Germinal center (tissue), 1 donor: ENCODE measurements around the gene OTULINL.
A peak's percentile ranks its signal among the peaks of the same experiment; 100 is the strongest.

ENCODE experiments used
- DNase-seq: peaks from one replicate; pipeline ENCODE4 v3.0.0; 2012; ENCODE audit warnings: mixed read lengths, low spot score

The OTULINL gene

DNA sequence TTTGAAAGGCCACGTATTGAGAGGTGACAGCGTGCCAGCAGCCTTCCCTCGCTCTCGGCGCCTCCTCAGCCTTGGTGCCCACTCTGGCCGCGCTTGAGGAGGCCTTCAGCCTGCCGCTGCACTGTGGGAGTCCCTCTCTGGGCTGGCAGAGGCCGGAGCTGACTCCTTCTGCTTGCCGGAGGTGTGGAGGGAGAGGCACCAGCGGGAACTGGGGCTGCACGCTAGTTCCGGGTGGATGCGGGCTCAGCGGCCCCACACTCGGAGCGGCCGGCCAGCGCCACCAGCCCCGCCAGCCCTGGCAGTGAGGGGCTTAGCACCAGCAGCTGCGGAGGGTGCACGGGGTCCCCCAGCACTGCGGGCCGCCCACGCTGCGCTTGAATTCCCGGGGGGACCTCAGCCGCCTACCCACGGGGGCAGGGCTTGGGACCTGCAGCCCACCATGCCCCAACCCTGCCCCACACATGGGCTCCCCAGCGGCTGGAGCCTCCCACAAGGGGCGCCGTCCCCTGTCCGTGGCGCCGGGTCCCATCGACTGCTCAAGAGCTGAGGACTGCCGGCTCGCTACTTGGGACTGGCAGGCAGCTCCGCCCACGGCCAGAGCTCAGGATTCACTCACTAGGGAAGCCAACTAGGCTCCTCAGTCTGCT, 4.4 kb upstream of the OTULINL start:
- no peak for DNase-seq

- no peak for DNase-seq
Measured at GRCh38 chr5:14577971-14578370, 3.6 kb upstream of the OTULINL start.

DNA sequence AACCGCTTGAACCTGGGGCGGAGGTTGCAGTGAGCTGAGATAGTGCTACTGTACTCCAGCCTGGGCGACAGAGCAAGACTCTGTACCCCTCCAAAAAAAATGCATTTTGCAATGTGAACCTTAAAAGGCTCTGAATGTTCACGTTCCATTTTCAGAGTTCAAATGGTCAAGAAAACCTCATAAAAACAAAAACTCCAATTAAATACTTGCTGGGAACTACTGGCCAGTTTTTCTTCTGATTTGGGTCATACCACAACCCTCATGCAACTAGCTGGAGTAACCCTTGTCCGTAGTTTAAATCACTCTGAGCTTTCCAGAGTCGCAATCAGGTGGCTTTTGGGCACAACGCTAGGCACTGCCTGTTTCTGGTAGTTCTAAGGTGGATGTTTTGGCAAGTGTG, 2.3 kb upstream of the OTULINL start:
- DNase-seq = no peak

- no peak for DNase-seq
Measured at GRCh38 chr5:14579731-14580397, 1.7 kb upstream of the OTULINL start.

DNA sequence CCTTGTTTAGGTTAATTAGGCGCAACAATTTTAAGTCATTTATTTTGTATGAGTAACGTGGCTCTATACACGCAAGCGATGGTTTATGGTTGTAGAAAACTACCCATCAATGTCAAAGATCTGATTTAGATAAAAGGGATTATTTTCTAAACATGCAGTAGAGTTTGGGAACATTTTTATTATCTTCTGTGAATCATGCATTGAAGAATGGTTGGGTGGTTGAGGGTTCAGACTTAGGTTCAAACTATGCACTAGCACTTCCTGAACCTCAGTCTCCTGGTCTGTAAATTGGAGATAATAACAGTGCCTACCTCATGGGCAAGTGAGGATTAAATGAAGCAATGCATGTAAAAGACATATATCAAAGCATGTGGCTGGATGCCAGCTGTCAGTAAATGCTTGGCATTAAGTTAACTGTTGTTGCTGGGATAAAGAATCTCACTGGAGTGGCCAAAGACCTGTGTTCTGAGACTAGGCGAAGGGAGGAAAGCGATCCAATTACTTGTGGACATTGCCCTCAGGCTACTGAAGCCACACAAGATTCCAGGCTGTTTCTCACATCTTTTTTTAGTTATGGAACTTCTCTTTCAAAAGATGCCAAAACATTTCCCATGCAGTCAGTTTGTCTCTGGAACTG, 1.1 kb upstream of the OTULINL start:
- DNase-seq = no peak

DNA sequence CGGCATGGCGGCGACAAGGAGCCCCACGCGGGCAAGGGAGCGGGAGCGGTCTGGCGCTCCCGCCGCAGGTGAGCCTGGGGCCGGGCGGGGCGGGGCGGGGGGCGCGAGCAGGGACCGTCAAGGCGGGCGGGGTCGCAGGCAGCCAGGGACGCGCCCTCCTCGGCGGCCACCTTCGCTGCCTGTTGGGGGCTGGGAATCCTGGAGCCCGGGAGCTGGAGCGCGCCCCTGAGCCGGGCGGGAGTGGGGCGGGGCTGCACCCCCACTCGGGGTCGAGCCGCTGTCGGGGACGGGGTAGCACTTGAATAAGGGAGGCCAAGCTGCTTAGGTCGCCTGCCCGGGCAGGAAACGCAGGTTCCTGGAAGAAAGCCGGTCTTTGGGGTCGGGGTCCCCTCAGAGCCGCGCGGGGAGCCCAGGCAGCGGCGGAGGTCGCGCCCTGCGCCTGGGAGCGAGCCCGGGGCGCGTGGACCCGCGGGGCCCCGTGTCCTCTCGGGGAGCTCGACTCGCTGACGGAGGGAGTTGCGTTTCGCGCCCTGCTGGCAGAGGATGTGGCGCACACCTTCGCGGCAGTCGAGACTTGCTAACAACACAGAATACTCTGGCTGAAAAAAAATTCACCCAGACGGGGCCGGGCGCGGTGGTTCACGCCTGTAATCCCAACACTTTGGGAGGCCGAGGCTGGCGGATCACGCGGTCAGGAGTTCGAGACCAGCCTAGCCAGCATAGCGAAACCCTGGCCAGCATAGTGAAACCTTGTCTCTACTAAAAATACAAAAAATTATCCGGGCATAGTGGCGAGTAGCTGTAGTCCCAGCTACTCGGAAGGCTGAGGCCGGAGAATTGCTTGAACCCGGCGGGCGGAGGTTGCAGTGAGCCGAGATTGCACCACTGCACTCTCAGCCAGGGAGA, 552 bp downstream of the OTULINL start:
- peak; percentile 56 for DNase-seq

- no peak for DNase-seq
Measured at GRCh38 chr5:14582797-14583137, 1.2 kb downstream of the OTULINL start.

- no peak for DNase-seq
Measured at GRCh38 chr5:14584848-14585247, 3.3 kb downstream of the OTULINL start.

DNA sequence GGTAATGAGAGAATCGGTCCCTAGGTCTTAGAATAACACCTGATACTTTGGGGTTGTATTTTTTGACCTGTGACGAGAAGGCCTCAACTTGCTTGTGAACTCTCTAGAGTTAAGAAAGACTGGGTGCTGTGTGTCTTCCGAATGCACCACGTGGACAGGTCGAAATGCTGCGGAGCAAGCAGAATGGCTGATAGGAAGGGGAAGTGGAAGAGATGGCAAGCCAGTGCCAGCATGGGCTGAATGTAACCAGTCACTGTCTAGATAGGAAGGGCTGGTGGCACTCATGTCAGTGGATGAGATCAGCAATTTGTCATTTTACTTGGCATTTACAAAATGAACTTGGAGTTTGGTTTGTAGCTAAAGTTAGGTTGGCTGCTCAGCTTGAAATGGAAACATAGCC, 5.6 kb downstream of the OTULINL start:
- no peak for DNase-seq

GRCh38 chr5:14588145-14588544, 6.6 kb downstream of the OTULINL start:
- no peak for DNase-seq

DNA sequence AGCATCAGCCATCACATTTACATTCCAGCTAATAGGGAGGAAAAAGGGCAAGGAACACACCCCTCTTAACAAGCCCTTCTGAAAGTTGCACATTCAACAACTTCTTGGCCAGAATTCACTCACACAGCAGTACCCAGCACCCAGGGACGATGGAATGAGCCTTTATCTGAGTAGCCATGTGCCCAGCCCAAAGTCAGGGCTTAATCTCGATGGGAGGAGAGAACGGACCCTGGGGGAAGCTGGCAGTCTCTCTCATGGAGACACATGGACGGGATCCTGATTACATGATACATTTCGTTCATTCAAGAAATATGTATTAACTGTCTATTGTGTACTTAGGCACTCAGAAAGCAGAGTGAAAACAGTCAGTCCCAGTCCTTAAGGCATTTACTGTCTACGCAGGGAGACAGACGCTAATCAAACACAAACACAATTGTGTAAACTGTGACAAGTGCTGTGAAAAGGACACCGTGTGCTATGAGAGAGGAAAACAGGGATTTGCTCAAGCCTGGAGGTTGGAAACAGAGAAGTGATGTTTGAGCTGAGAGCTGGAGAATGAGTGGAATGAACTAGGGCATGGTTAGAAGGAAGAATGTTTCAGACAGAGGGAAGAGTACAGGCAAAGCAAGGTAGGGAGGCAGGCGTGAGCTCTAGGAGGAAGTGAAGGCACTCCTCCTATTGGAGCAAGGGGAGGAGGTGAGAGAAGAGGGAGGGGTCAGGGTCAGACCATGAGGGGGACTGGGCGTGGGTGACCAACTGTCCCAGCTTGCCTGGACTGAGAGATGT, 7.4 kb downstream of the OTULINL start:
- DNase-seq = no peak

GRCh38 chr5:14590949-14591348, 9.4 kb downstream of the OTULINL start:
- no peak for DNase-seq

GRCh38 chr5:14591548-14591947, 10.0 kb downstream of the OTULINL start:
- no peak for DNase-seq

- DNase-seq = no peak
Measured at GRCh38 chr5:14593326-14594021, 11.9 kb downstream of the OTULINL start.

GRCh38 chr5:14594378-14595074, 12.9 kb downstream of the OTULINL start:
- no peak for DNase-seq

DNA sequence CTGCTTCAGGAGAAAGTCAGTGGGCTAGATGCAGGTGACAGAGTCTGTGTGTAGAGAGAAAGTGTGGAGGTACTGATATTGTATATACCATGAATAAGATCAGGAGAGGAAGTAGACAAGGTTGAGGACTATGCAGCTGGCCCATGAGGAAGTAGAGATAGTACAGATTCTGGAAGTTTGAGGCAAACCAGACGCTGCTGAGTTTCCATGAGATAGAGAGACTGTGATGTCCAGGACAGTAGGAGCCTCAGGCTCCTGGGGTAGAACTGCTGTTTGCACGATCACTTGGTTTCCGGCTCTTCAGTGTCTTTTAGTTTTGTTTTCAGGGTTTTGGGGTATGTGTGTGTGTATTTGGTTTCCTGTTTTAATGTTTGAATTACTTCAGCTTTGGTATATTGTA, 13.6 kb downstream of the OTULINL start:
- DNase-seq = peak; percentile 64

GRCh38 chr5:14595891-14596290, 14.3 kb downstream of the OTULINL start:
- no peak for DNase-seq

- no peak for DNase-seq
Measured at GRCh38 chr5:14597080-14597479, 15.5 kb downstream of the OTULINL start.

DNA sequence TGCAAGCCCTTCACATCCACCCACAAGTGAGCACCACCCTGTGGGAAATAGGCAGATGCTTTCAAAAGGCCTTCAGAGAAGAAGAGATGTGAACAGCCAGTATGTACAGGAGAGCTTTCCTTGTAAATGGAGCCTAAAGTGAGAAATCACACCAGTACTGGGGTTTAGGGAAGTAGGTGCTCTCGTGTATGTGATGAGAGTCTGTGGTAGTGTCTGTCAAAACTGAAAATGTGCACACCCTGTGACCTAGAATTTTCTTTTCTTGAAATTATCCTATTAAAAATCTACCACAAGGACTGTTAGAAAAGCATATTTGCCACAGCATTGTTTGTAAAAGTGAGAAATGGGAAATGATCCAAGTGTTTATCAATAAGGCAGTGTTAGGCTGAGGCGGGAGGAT, 16.6 kb downstream of the OTULINL start:
- no peak for DNase-seq

- no peak for DNase-seq
Measured at GRCh38 chr5:14599476-14600127, 18.0 kb downstream of the OTULINL start.
